Breast epithelium (tissue), 4 donors: ENCODE results near the gene KCNH3. TPM values are rescaled to one million over a fixed set of nuclear protein-coding genes. Genes with fewer than 3 reads are reported as not detected.
"Not testable (repeated sequence)": the region's sequence is repeated elsewhere in the genome, so short reads cannot be mapped to it uniquely, and the experiment has no call there.

ENCODE experiments used
- DNase-seq, 2 donors: peaks; one replicate each; pipeline ENCODE4 v3.0.0-alpha.2; 2019; ENCODE audit warnings: low spot score in 2 of 2
- H3K27ac ChIP-seq, 2 donors: fragments of 200-600 bp; sonication (generic) in 1 of 2; one replicate each; pipeline ENCODE4 v1.5.1; 2016 to 2019; ENCODE audit warnings: mild to moderate bottlenecking in 1 of 2
- H3K27me3 ChIP-seq, 2 donors: fragments of 200-600 bp; sonication (generic) in 1 of 2; one replicate each; pipeline versions ENCODE4 v1.5.1 to v1.6.0; 2017 to 2019; ENCODE audit warnings: control low read depth in 1 of 2, mild to moderate bottlenecking in 1 of 2
- H3K36me3 ChIP-seq: fragments of 200-600 bp; one replicate; pipeline ENCODE4 v1.5.1; 2019
- H3K4me1 ChIP-seq, 2 donors: fragments of 200-600 bp; sonication (generic); one replicate each; pipeline ENCODE4 v1.5.1; 2016 to 2019; ENCODE audit warnings: control low read depth in 1 of 2
- H3K4me3 ChIP-seq, 3 donors: fragments of 200-600 bp; sonication (generic); 1 replicate in 2 of 3; 2 replicates in 1 of 3; pipeline ENCODE4 v1.5.1; 2016 to 2019; ENCODE audit warnings: mild to moderate bottlenecking in 3 of 3, moderate library complexity in 2 of 3
- H3K9me3 ChIP-seq, 2 donors: fragments of 200-600 bp; sonication (generic) in 1 of 2; one replicate each; pipeline ENCODE4 v1.5.1; 2016 to 2019; ENCODE audit warnings: control low read depth in 1 of 2
- CTCF ChIP-seq, 3 donors: fragments of 450-650 bp; IDR thresholded peaks; one replicate each; pipeline ENCODE4 v1.5.1; 2016 to 2017; ENCODE audit warnings: antibody characterized with exemption in 3 of 3, mild to moderate bottlenecking in 3 of 3, moderate library complexity in 3 of 3
- POLR2A ChIP-seq: fragments of 450-650 bp; IDR thresholded peaks from one replicate; pipeline ENCODE4 v1.6.1; 2016; ENCODE audit warnings: antibody characterized with exemption, mild to moderate bottlenecking, moderate library complexity
- POLR2AphosphoS5 ChIP-seq, 3 donors: sonication (generic); formaldehyde crosslinking; IDR thresholded peaks; one replicate each; pipeline ENCODE4 v1.6.1; 2017; ENCODE audit warnings: antibody characterized with exemption in 3 of 3
- intact Hi-C: fragments of 100-400 bp; cut with DNase I; formaldehyde crosslinking; loops from one replicate; pipeline ENCODE4 v1.15.1; 2023; ENCODE audit warnings: low total_unique reads
- total RNA-seq, 3 donors: library from RNA; depleted of rRNA; stranded (reverse); fragments of >200 nt; gene quantifications; one replicate each; pipeline ENCODE4 v1.1.0, GENCODE V29; 2016

The KCNH3 gene
- total RNA-seq, 3 donors from 2014 or later, result 0.66 to 1.3 TPM; not detected in 1

GRCh38 chr12:49507139-49507538 lies 31.7 kb upstream of the KCNH3 start:
- no peak for TF ChIP-seq CTCF (IDR thresholded peaks at IDR 0.05)
- no peak for TF ChIP-seq POLR2AphosphoS5 (IDR thresholded peaks at IDR 0.05)
- TF ChIP-seq POLR2A, result no peak
- Histone ChIP-seq H3K9me3 (no peaks in the 10 kb centered on the region), H3K4me3 (no peak overlapping the region), H3K4me1 (no peaks in the 10 kb centered on the region), H3K27me3 (no peaks in the 10 kb centered on the region), H3K27ac (no peak overlapping the region), H3K36me3 (no peaks in the 10 kb centered on the region)
- no peak for DNase-seq
- intact Hi-C loops, result no loop called here

DNA sequence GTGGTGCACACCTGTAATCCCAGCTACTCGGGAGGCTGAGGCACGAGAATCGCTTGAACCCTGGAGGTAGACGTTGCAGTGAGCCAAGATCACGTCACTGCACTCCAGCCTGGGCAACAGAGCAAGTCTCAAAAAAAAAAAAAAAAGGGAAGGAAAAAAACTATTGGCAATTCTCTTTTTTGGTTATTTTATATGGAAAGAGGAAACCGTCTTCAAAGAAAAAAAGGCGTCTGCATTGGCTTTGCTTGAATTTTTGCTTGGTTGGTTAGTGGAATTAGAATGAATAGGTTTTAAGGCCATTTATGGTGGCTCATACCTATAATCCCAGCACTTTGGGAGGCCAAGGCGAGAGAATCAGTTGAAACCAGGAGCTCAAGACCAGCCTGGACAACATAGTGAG lies 29.1 kb upstream of the KCNH3 start:
- not testable (repeated sequence) for H3K36me3 ChIP-seq, H3K4me1 ChIP-seq, H3K9me3 ChIP-seq, DNase-seq, H3K4me3 ChIP-seq, H3K27me3 ChIP-seq, H3K27ac ChIP-seq
- intact Hi-C loops, result loop anchor here (10.0 kb wide), 1 partner anchor 165 kb away; the partner anchor contains the start of gene DNAJC22

DNA sequence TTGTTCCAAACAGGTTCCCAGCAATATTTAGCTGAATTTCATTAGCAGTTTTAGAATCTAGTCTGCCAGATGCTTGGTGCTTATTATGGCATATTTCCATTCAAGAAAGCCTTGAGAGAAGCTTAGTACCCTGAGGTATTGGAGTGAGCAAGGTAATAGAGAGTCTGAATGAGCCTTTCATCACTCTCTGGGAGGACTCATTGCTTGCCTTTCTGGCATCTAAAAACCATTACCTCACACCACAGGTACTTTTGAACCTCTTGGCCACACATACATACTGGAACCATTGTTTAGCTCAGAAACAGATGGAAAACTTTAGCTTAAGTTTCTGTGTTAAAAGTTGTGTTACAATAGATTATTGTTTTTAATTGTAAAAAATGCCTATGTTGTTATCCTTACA lies 27.4 kb upstream of the KCNH3 start:
- Histone ChIP-seq H3K27me3 (no peaks in the 10 kb centered on the region), H3K36me3 (no peaks in the 10 kb centered on the region), H3K27ac (peak overlapping the region in 1 of 2 donors; percentile 55), H3K9me3 (no peaks in the 10 kb centered on the region), H3K4me1 (no peaks in the 10 kb centered on the region), H3K4me3 (no peak overlapping the region)
- intact Hi-C loops, result loop anchor here (10.0 kb wide), 1 partner anchor 167 kb away; the partner anchor contains the start of gene DNAJC22
- DNase-seq, result no peak
- TF ChIP-seq CTCF (IDR thresholded peaks at IDR 0.05) (no peak), POLR2A (no peak), POLR2AphosphoS5 (IDR thresholded peaks at IDR 0.05) (no peak)

DNA sequence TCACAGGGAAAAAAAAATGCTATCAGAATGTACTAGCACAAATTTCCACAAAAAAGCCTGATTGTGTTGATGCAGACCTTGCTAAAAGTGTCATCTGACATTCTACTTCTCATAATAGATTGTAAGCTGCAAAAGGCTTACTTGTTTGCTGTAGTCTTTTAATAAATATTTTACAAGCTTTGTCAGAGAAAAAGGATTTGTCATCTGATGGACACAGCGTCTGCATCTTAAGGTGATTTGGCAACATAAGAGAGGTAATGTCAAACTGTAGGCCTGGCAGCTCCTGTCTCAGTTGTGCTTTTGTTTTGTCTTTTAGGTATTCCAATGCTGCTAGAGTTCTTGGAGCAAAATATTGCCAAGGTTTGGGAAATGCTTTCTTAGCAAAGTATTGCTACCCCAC lies 26.3 kb upstream of the KCNH3 start:
- DNase-seq, result no peak
- Histone ChIP-seq H3K27ac (no peak overlapping the region), H3K9me3 (no peaks in the 10 kb centered on the region), H3K27me3 (no peaks in the 10 kb centered on the region), H3K4me1 (no peaks in the 10 kb centered on the region), H3K4me3 (no peak overlapping the region), H3K36me3 (no peaks in the 10 kb centered on the region)
- TF ChIP-seq CTCF (IDR thresholded peaks at IDR 0.05) (no peak), POLR2AphosphoS5 (IDR thresholded peaks at IDR 0.05) (no peak), POLR2A (no peak)
- intact Hi-C loops, result loop anchor here (1.0 to 10.0 kb wide), 2 partner anchors 9 to 168 kb away; partner anchors contain the start of gene DNAJC22

DNA sequence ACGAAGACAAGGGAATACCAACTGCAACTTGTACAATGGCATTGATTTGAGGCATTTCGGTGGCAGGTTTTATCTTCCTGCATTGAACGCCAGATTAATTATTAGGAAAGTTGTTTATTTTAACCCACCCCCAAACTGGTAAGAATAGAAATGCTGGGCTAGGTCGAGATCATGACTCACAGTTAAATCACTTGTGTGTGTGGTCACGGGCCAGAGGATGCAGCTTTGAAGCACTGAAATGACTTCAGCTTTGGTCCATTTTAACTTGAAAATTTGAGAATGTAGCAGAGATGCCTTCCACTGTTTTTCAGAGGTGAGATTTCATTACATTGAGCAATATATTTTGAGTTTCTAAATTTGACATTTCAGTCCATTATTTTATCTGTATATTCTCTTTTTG lies 23.6 kb upstream of the KCNH3 start:
- DNase-seq, result no peak
- H3K9me3 ChIP-seq, result no peaks in the 10 kb centered on the region
- no peaks in the 10 kb centered on the region for H3K36me3 ChIP-seq
- no peak overlapping the region for H3K4me3 ChIP-seq
- no peaks in the 10 kb centered on the region for H3K4me1 ChIP-seq
- intact Hi-C loops, result loop anchor here (10.0 kb wide), 1 partner anchor 170 kb away; the partner anchor contains the start of gene DNAJC22
- H3K27me3 ChIP-seq, result no peaks in the 10 kb centered on the region
- H3K27ac ChIP-seq, result no peak overlapping the region
- no peak for TF ChIP-seq POLR2A

GRCh38 chr12:49518914-49519573 lies 19.8 kb upstream of the KCNH3 start:
- H3K4me1 ChIP-seq, result no peaks in the 10 kb centered on the region
- TF ChIP-seq CTCF (IDR thresholded peaks at IDR 0.05) (no peak), POLR2A (no peak)
- no peak overlapping the region for H3K4me3 ChIP-seq
- no peak overlapping the region for H3K27ac ChIP-seq
- H3K9me3 ChIP-seq, result no peaks in the 10 kb centered on the region
- intact Hi-C loops, result loop anchor here (10.0 kb wide), 1 partner anchor 174 kb away; the partner anchor contains the start of gene DNAJC22
- H3K27me3 ChIP-seq, result no peaks in the 10 kb centered on the region
- H3K36me3 ChIP-seq, result no peaks in the 10 kb centered on the region
- DNase-seq, result no peak
